ENCODE data around the gene MYPOP. TPM values are rescaled to one million over a fixed set of nuclear protein-coding genes. Genes with fewer than 3 reads are reported as not detected.

Gene MYPOP
- total and polyA plus RNA-seq, 11 donors: 7.9 to 16.0 (median 9.8) TPM

DNA sequence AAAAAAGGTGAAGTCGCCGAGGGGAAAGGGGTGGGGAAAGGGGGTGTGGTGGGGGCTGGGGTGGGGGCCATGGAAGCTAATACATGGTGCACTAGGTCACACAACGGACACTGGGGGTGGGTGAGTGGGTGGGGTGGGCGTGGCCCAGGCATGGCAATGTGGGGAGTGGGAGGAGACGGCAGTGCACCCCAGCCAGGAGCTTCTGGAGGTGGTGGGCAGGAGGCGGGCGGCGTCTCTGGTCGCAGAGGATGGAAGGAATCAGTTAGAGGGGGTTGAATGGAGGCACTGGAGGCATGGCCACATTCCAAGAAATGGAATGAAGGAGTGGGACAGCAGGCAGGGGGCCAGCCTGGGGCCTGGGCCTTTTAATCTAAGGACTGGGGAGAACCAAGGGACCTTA is 31.3 kb upstream of the MYPOP start:
- H3K27me3 ChIP-seq: peaks cover 0 to 42% (median 7%) of the 10 kb centered on the region in 9 donors
- 63 to 74% (median 70%) methylated on average over 9 of the region's 9 CpGs for WGBS, 4 donors

GRCh38 chr19:45931055-45931454 is 28.6 kb upstream of the MYPOP start:
- DNase-seq: no peak
- no peak overlapping the region for H3K4me3 ChIP-seq
- peaks cover 0 to 25% (median 7%) of the 10 kb centered on the region in 9 donors for H3K27me3 ChIP-seq
- H3K4me1 ChIP-seq: peaks cover 0 to 9% (median 3%) of the 10 kb centered on the region in 12 donors
- H3K27ac ChIP-seq: no peak overlapping the region
- H3K36me3 ChIP-seq: no peaks in the 10 kb centered on the region
- 55 to 75% (median 65%) methylated on average over 3 of the region's 3 CpGs for WGBS, 4 donors
- intact Hi-C loops (cut with DNase I): no loop called here
- no peak for ATAC-seq
- TF ChIP-seq POLR2A (IDR thresholded peaks at IDR 0.05): no peak
- TF ChIP-seq, protein P1, sequence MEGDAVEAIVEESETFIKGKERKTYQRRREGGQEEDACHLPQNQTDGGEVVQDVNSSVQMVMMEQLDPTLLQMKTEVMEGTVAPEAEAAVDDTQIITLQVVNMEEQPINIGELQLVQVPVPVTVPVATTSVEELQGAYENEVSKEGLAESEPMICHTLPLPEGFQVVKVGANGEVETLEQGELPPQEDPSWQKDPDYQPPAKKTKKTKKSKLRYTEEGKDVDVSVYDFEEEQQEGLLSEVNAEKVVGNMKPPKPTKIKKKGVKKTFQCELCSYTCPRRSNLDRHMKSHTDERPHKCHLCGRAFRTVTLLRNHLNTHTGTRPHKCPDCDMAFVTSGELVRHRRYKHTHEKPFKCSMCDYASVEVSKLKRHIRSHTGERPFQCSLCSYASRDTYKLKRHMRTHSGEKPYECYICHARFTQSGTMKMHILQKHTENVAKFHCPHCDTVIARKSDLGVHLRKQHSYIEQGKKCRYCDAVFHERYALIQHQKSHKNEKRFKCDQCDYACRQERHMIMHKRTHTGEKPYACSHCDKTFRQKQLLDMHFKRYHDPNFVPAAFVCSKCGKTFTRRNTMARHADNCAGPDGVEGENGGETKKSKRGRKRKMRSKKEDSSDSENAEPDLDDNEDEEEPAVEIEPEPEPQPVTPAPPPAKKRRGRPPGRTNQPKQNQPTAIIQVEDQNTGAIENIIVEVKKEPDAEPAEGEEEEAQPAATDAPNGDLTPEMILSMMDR (IDR thresholded peaks at IDR 0.05): peak in 3 of 12 donors; percentile 10 to 25 (median 10)
- no peaks in the 10 kb centered on the region for H3K9me3 ChIP-seq

More for the DNA sequence above, 31.3 kb upstream of the MYPOP start:
- DNase-seq (no peak), ATAC-seq (no peak)
- Histone ChIP-seq H3K9me3 (no peaks in the 10 kb centered on the region), H3K36me3 (peaks cover 0 to 5% (median 0%) of the 10 kb centered on the region in 9 donors), H3K4me3 (no peak overlapping the region), H3K27ac (no peak overlapping the region), H3K4me1 (peaks cover 0 to 3% (median 0%) of the 10 kb centered on the region in 12 donors)
- intact Hi-C loops (cut with DNase I): no loop called here
- no peak for TF ChIP-seq POLR2A (IDR thresholded peaks at IDR 0.05)
- TF ChIP-seq, protein P1 (IDR thresholded peaks at IDR 0.05): no peak

GRCh38 chr19:45929247-45929646 is 26.8 kb upstream of the MYPOP start:
- Histone ChIP-seq H3K36me3 (no peaks in the 10 kb centered on the region), H3K4me1 (peaks cover 0 to 9% (median 3%) of the 10 kb centered on the region in 12 donors), H3K27ac (no peak overlapping the region), H3K9me3 (no peaks in the 10 kb centered on the region), H3K27me3 (peaks cover 0 to 11% (median 3%) of the 10 kb centered on the region in 9 donors), H3K4me3 (no peak overlapping the region)
- ATAC-seq (no peak), DNase-seq (no peak)
- WGBS, 4 donors: 65 to 78% (median 77%) methylated on average over 2 of the region's 2 CpGs
- intact Hi-C loops (cut with DNase I): loop anchor here in 5 of 10 donors (5.0 to 10.0 kb wide), 4 partner anchors 63 to 88 kb away; no protein-coding TSS in a partner anchor
- TF ChIP-seq POLR2A (IDR thresholded peaks at IDR 0.05): no peak
- TF ChIP-seq, protein P1 (IDR thresholded peaks at IDR 0.05): no peak

- H3K9me3 ChIP-seq: no peaks in the 10 kb centered on the region
- WGBS, 4 donors: 7 to 9% (median 8%) methylated on average over 33 of the region's 33 CpGs
- DNase-seq (peak; percentile 87 to 93 (median 91)), ATAC-seq (peak; percentile 82 to 94 (median 94))
- no peak overlapping the region for H3K27ac ChIP-seq
- no peaks in the 10 kb centered on the region for H3K36me3 ChIP-seq
- H3K27me3 ChIP-seq: peaks cover 0 to 5% (median 0%) of the 10 kb centered on the region in 9 donors
- peaks cover 0 to 9% (median 3%) of the 10 kb centered on the region in 12 donors for H3K4me1 ChIP-seq
- TF ChIP-seq, protein P1 (IDR thresholded peaks at IDR 0.05): peak in 2 of 12 donors; percentile 8 to 26
- TF ChIP-seq POLR2A (IDR thresholded peaks at IDR 0.05): no peak
- intact Hi-C loops (cut with DNase I): loop anchor here in 7 of 10 donors (2.0 to 10.0 kb wide), 6 partner anchors 25 to 90 kb away; partner anchors contain the start of gene MYPOP (in 1 of the 7)
- H3K4me3 ChIP-seq: peak overlapping the region in 1 of 12 donors; percentile 19
These were observed 25.3 kb upstream of the MYPOP start for GRCh38 chr19:45927565-45928261.

Measured in heart left ventricle (tissue), 16 donors.